B cell (primary cell): Measurements from ENCODE around the gene CYTH4. TPM values are rescaled to one million over a fixed set of nuclear protein-coding genes. Genes with fewer than 3 reads are reported as not detected.

Experiments
- ATAC-seq: fragments of 200-7000 bp; cut with Tn5 transposase; one replicate; pipeline ENCODE4 v1.10.0; 2021; ENCODE audit warnings: low read depth, mild to moderate bottlenecking, moderate number of reproducible peaks, moderate library complexity
- CTCF ChIA-PET: fragments of 350-600 bp; sonication (Branson Sonifier 250); formaldehyde crosslinking; loops from one replicate; lab custom pipeline; 2021; ENCODE audit warnings: antibody characterized with exemption, inconsistent platforms; lab: Charles Lee
- POLR2A ChIA-PET: fragments of 350-600 bp; sonication (Branson Sonifier 250); formaldehyde crosslinking; loops from one replicate; lab custom pipeline; 2021; ENCODE audit warnings: antibody characterized with exemption; lab: Charles Lee
- DNase-seq: peaks from one replicate; pipeline ENCODE4 v3.0.0; 2013
- H2AFZ ChIP-seq: 2 replicates; pipeline ENCODE4 v1.6.1; 2012; ENCODE audit warnings: mild to moderate bottlenecking, low read depth, low read length; ENCODE audit not compliant: insufficient read depth, poor library complexity, severe bottlenecking
- H3K27ac ChIP-seq, 2 donors: 1 replicate in 1 of 2; 2 replicates in 1 of 2; pipeline ENCODE4 v1.5.1; 2012 to 2013; ENCODE audit warnings: low read length in 2 of 2, mild to moderate bottlenecking in 2 of 2, moderate library complexity in 1 of 2
- H3K27me3 ChIP-seq, 4 experiments: fragments of 200-600 bp in 1 of 4; sonication (generic) in 1 of 4; replicated peaks in 1 of 4; 1 replicate in 2 of 4; 2 replicates in 2 of 4; pipeline versions ENCODE4 v1.6.1 to v1.7.0; 2013 to 2016; ENCODE audit warnings: low read length in 3 of 4, mild to moderate bottlenecking in 2 of 4, mixed read lengths in 1 of 4, moderate library complexity in 1 of 4; ENCODE audit not compliant: insufficient read depth in 4 of 4, control insufficient read depth in 3 of 4; ENCODE audit errors: control extremely low read depth in 1 of 4
- H3K36me3 ChIP-seq, 2 experiments: replicated peaks in 1 of 2; 1 replicate in 1 of 2; 2 replicates in 1 of 2; pipeline versions ENCODE4 v1.6.1 to v1.7.1; 2013; ENCODE audit warnings: low read length in 1 of 2; ENCODE audit not compliant: insufficient read depth in 2 of 2, control insufficient read depth in 1 of 2; ENCODE audit errors: control extremely low read depth in 1 of 2, extremely low read depth in 1 of 2
- H3K4me1 ChIP-seq, 2 donors: fragments of 200-600 bp in 1 of 2; sonication (generic) in 1 of 2; 1 replicate in 1 of 2; 2 replicates in 1 of 2; pipeline versions ENCODE4 v1.5.1 to v1.6.1; 2013 to 2017; ENCODE audit warnings: low read length in 2 of 2; ENCODE audit not compliant: control insufficient read depth in 2 of 2, insufficient read depth in 2 of 2
- H3K4me2 ChIP-seq: replicated peaks from 2 replicates; pipeline ENCODE3; 2012; ENCODE audit warnings: mild to moderate bottlenecking, low read depth, low read length; ENCODE audit not compliant: poor library complexity, severe bottlenecking
- H3K4me3 ChIP-seq, 5 experiments: fragments of 200-600 bp in 1 of 5; sonication (generic) in 1 of 5; 1 replicate in 3 of 5; 2 replicates in 2 of 5; pipeline versions ENCODE4 v1.5.1 to v1.7.0; 2011 to 2016; ENCODE audit warnings: low read length in 4 of 5, mild to moderate bottlenecking in 4 of 5, low read depth in 2 of 5, control low read depth in 1 of 5, moderate library complexity in 1 of 5; ENCODE audit not compliant: insufficient read depth in 1 of 5; ENCODE audit errors: control extremely low read depth in 1 of 5, extremely low read depth in 1 of 5
- H3K79me2 ChIP-seq: fragments of 200-600 bp; sonication (generic); one replicate; pipeline ENCODE4 v1.6.0; 2016; ENCODE audit warnings: low read length; ENCODE audit not compliant: control insufficient read depth, insufficient read depth
- H3K9ac ChIP-seq: fragments of 200-600 bp; sonication (generic); 2 replicates; pipeline ENCODE4 v1.6.1; 2017; ENCODE audit warnings: mild to moderate bottlenecking, low read length, moderate library complexity
- H3K9me3 ChIP-seq, 3 donors: one replicate each; pipeline versions ENCODE4 v1.6.1 to v1.7.1; 2013; ENCODE audit warnings: low read length in 2 of 3; ENCODE audit not compliant: control insufficient read depth in 2 of 3, insufficient read depth in 1 of 3; ENCODE audit errors: control extremely low read depth in 1 of 3
- H4K20me1 ChIP-seq: 2 replicates; pipeline ENCODE4 v1.6.0; 2012; ENCODE audit warnings: mild to moderate bottlenecking, low read length; ENCODE audit not compliant: insufficient read depth, control insufficient read depth, poor library complexity, severe bottlenecking
- H3K27ac Mint-ChIP-seq: one replicate; pipeline ENCODE4 v1.8.0; 2021; ENCODE audit warnings: mixed read lengths
- H3K27me3 Mint-ChIP-seq: one replicate; pipeline ENCODE4 v1.8.0; 2021; ENCODE audit warnings: mixed read lengths
- H3K4me1 Mint-ChIP-seq: one replicate; pipeline ENCODE4 v1.8.0; 2021; ENCODE audit warnings: mixed read lengths
- H3K4me3 Mint-ChIP-seq: one replicate; pipeline ENCODE4 v1.8.0; 2021; ENCODE audit warnings: mixed read lengths
- H3K9me3 Mint-ChIP-seq: one replicate; pipeline ENCODE4 v1.8.0; 2022; ENCODE audit warnings: mixed read lengths; ENCODE audit not compliant: insufficient read depth
- EZH2 ChIP-seq: IDR thresholded peaks from 2 replicates; pipeline ENCODE4 v1.6.1; 2012; ENCODE audit warnings: borderline replicate concordance, low read depth, mild to moderate bottlenecking, moderate library complexity, low read length; ENCODE audit not compliant: insufficient read depth, poor library complexity, severe bottlenecking
- WGBS: methylation state at CpG from one replicate; pipeline ENCODE4 v1.1.5; 2013; ENCODE audit warnings: missing lambda C conversion rate; ENCODE audit not compliant: insufficient coverage; 5-methylcytosine and 5-hydroxymethylcytosine counted together
- intact Hi-C: fragments of 100-400 bp; cut with micrococcal nuclease; formaldehyde crosslinking; loops from one replicate; pipeline ENCODE4 v1.10.0; 2022
- polyA plus RNA-seq: library from polyadenylated mRNA; depleted of rRNA; stranded (reverse); fragments of >200 nt; gene quantifications from 2 replicates; pipeline ENCODE4 v1.2.3, GENCODE V29; 2012
- total RNA-seq, 2 donors: library from RNA; stranded (reverse); fragments of 120-200 nt in 1 of 2; gene quantifications; 1 replicate in 1 of 2; 2 replicates in 1 of 2; pipeline versions ENCODE4 v1.2.3 to v1.2.4, GENCODE V29; 2013 to 2022
- TF ChIP-seq, protein P1 (sequence below): fragments of 200-600 bp; IDR thresholded peaks from one replicate; pipeline ENCODE4 v1.8.0; 2022; ENCODE audit warnings: antibody characterized with exemption, mild to moderate bottlenecking

CYTH4 gene
- total and polyA plus RNA-seq, 2 donors (not counting 1 experiment from before 2014, with no cell fraction given), result 98.0 to 154 TPM

GRCh38 chr22:37346505-37346895 lies 64.2 kb downstream of the CYTH4 start:
- Histone ChIP-seq H2AFZ (no peak overlapping the region), H3K4me3 (no peak overlapping the region), H3K9me3 (no peaks in the 10 kb centered on the region), H3K9ac (no peak overlapping the region), H3K79me2 (no peaks in the 10 kb centered on the region), H3K4me2 (no peak overlapping the region), H3K27me3 (no peaks in the 10 kb centered on the region), H3K36me3 (no peaks in the 10 kb centered on the region), H4K20me1 (no peaks in the 10 kb centered on the region), H3K4me1 (no peaks in the 10 kb centered on the region), H3K27ac (no peak overlapping the region)
- Mint-ChIP-seq H3K27me3 (peaks cover 21% of the 10 kb centered on the region), H3K4me3 (no peak overlapping the region), H3K9me3 (no peaks in the 10 kb centered on the region), H3K27ac (no peak overlapping the region), H3K4me1 (no peaks in the 10 kb centered on the region)
- POLR2A ChIA-PET, result no interaction called here
- WGBS, result 86% methylated on average over 7 of the region's 7 CpGs
- intact Hi-C loops, result no loop called here
- ATAC-seq, result no peak
- DNase-seq, result no peak
- CTCF ChIA-PET, result no interaction called here
- TF ChIP-seq, protein P1, sequence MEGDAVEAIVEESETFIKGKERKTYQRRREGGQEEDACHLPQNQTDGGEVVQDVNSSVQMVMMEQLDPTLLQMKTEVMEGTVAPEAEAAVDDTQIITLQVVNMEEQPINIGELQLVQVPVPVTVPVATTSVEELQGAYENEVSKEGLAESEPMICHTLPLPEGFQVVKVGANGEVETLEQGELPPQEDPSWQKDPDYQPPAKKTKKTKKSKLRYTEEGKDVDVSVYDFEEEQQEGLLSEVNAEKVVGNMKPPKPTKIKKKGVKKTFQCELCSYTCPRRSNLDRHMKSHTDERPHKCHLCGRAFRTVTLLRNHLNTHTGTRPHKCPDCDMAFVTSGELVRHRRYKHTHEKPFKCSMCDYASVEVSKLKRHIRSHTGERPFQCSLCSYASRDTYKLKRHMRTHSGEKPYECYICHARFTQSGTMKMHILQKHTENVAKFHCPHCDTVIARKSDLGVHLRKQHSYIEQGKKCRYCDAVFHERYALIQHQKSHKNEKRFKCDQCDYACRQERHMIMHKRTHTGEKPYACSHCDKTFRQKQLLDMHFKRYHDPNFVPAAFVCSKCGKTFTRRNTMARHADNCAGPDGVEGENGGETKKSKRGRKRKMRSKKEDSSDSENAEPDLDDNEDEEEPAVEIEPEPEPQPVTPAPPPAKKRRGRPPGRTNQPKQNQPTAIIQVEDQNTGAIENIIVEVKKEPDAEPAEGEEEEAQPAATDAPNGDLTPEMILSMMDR, result no peak
- TF ChIP-seq EZH2, result no peak

DNA sequence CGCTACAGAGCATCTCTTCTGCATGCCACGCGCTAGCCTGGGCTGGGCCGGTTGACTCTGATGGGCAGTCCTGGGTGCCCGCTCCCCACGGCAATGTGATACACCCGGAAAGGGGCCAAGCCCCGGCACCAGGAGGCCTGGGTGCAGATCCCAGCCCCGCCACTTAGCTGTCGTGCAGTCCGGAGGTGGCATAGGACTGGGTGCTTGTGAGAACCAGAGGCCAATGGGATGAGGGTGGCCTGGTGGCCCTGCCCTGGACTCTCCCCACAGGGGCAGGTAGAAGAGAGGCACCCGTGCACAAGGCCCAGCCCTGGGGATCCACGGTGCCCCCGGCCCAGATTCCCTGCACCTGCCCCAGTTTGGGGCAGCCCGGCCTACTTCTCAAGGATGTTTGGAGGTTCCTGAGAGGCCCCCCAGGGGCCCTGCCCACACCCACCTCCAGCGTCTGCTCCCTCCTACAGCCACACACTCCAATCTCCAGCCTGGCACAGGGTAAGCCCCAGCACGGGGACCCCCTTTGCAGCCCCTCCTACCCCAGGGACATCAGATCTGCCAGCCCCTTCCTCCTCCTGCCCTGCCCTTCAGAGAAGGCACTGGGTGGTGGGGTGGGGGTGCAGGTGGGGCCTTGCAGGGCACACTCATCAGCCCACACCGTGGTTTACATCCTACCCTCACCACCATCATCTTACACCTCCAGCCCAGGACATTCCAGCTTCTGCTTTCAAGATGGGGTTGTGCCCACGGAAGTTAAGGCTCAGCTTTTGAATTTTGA lies 66.9 kb downstream of the CYTH4 start:
- CTCF ChIA-PET, result no interaction called here

More for the DNA sequence above, 66.9 kb downstream of the CYTH4 start:
- no peaks in the 10 kb centered on the region for H3K27me3 ChIP-seq
- Mint-ChIP-seq H3K4me3 (no peak overlapping the region), H3K27me3 (peaks cover 13% of the 10 kb centered on the region), H3K9me3 (no peaks in the 10 kb centered on the region), H3K4me1 (no peaks in the 10 kb centered on the region), H3K27ac (no peak overlapping the region)
- POLR2A ChIA-PET, result no interaction called here
- H3K36me3 ChIP-seq, result no peaks in the 10 kb centered on the region
- H4K20me1 ChIP-seq, result no peaks in the 10 kb centered on the region
- no peak overlapping the region for H3K9ac ChIP-seq
- H3K4me2 ChIP-seq, result no peak overlapping the region
- no peak overlapping the region for H2AFZ ChIP-seq
- intact Hi-C loops, result no loop called here
- WGBS, result 91% methylated on average over 16 of the region's 19 CpGs
- no peak overlapping the region for H3K27ac ChIP-seq
- no peak for DNase-seq
- no peak overlapping the region for H3K4me3 ChIP-seq
- no peak for ATAC-seq
- H3K79me2 ChIP-seq, result no peaks in the 10 kb centered on the region
- no peaks in the 10 kb centered on the region for H3K4me1 ChIP-seq
- no peaks in the 10 kb centered on the region for H3K9me3 ChIP-seq
- no peak for TF ChIP-seq EZH2
- TF ChIP-seq, protein P1, result no peak
